K562 (cell line): ENCODE results near the gene KRTAP2-2. TPM values are rescaled to one million over a fixed set of nuclear protein-coding genes. Genes with fewer than 3 reads are reported as not detected.

Source experiments
- ATF4 ChIP-seq: fragments of 450-650 bp; formaldehyde crosslinking; IDR thresholded peaks from 2 replicates; pipeline ENCODE4 v1.4.0; 2022; ENCODE audit warnings: mild to moderate bottlenecking, moderate library complexity
- CBFA2T3 ChIP-seq: fragments of 450-650 bp; IDR thresholded peaks from 2 replicates; pipeline ENCODE4 v1.6.1; 2017
- CHAMP1 ChIP-seq: fragments of 450-650 bp; IDR thresholded peaks from 2 replicates; pipeline ENCODE4 v1.6.1; 2016; ENCODE audit warnings: mild to moderate bottlenecking
- HES1 ChIP-seq: fragments of 450-650 bp; IDR thresholded peaks from 2 replicates; pipeline ENCODE4 v1.6.1; 2016; ENCODE audit warnings: low read depth, mild to moderate bottlenecking, moderate library complexity
- MNT ChIP-seq, 2 experiments: fragments of 450-650 bp; conservative IDR thresholded peaks; 2 replicates each; pipeline ENCODE4 v1.6.1; 2017; ENCODE audit warnings: mild to moderate bottlenecking in 2 of 2, moderate library complexity in 2 of 2
- TARDBP ChIP-seq: fragments of 450-650 bp; IDR thresholded peaks from 2 replicates; pipeline ENCODE4 v1.6.1; 2016
- TCF3 ChIP-seq: sonication (generic); formaldehyde crosslinking; IDR thresholded peaks from 2 replicates; pipeline ENCODE4 v1.4.0; 2020; ENCODE audit warnings: mild to moderate bottlenecking, missing genetic modification reagents
- ZNF134 ChIP-seq: fragments of 250-450 bp; sonication (Bioruptor Pico); conservative IDR thresholded peaks from 2 replicates; pipeline ENCODE4 v1.4.0; 2020
- ZNF41 ChIP-seq: fragments of 250-450 bp; sonication (Bioruptor Pico); conservative IDR thresholded peaks from 2 replicates; pipeline ENCODE4 v1.4.0; 2020; ENCODE audit warnings: mild to moderate bottlenecking
- ZNF589 ChIP-seq: fragments of 200-800 bp; sonication (Bioruptor generic); IDR thresholded peaks from 2 replicates; pipeline ENCODE4 v1.6.1; 2016; ENCODE audit warnings: low read depth, missing genetic modification characterization, missing compliant biosample characterization
- polyA plus RNA-seq, 8 experiments: library from polyadenylated mRNA; depleted of rRNA in 4 of 8; stranded (reverse) in 5 of 8; unstranded in 3 of 8; fragments of >200 nt; fragmentation: Nextera tagmentation in 2 of 8; fragmentation: Illumina TruSeq in 1 of 8; extraction: Ambion mirVana in 2 of 8; extraction: Trizol in 1 of 8; gene quantifications; 2 replicates each; pipeline versions ENCODE4 v1.2.1 to v1.2.3, GENCODE V29; 2011 to 2014; ENCODE audit warnings: inconsistent platforms in 1 of 8, missing spikeins in 1 of 8
- total RNA-seq, 7 experiments: library from RNA; depleted of rRNA in 6 of 7; stranded (reverse); fragments of >200 nt in 6 of 7; fragmentation: Illumina TruSeq in 2 of 7; extraction: Trizol in 2 of 7; gene quantifications; 2 replicates each; pipeline versions ENCODE4 v1.2.1 to v1.2.3, GENCODE V29; 2011 to 2021; ENCODE audit warnings: low replicate concordance in 1 of 7
- TF ChIP-seq, protein P1 (sequence below): fragments of 450-650 bp; formaldehyde crosslinking; IDR thresholded peaks from 2 replicates; pipeline ENCODE4 v1.4.0; 2020; ENCODE audit warnings: mild to moderate bottlenecking
- TF ChIP-seq, protein P2 (sequence below), 2 experiments: fragments of 450-650 bp in 1 of 2; IDR thresholded peaks; 2 replicates each; pipeline ENCODE4 v1.6.1; 2011 to 2017; ENCODE audit warnings: low read depth in 2 of 2, antibody characterized with exemption in 1 of 2, borderline replicate concordance in 1 of 2, low read length in 1 of 2, mild to moderate bottlenecking in 1 of 2, mixed read lengths in 1 of 2; ENCODE audit not compliant: control insufficient read depth in 1 of 2
- TF ChIP-seq, protein P3 (sequence below): fragments of 250-450 bp; sonication (Bioruptor Pico); IDR thresholded peaks from 2 replicates; pipeline ENCODE4 v1.8.0; 2022; ENCODE audit warnings: moderate library complexity, mild to moderate bottlenecking, inconsistent platforms

Gene KRTAP2-2
- total and polyA plus RNA-seq, 9 of the 15 experiments (the other 6 are each of a cell fraction or from before 2014, with no cell fraction given) = not detected

- no peak for TF ChIP-seq CHAMP1
- TF ChIP-seq ZNF134 (CRISPR knock-in tag) = no peak
- no peak for TF ChIP-seq ZNF41
- TF ChIP-seq HES1 = 0 out of 2 replicates have a peak, but pooled peaks have one; percentile 55
- TF ChIP-seq, protein P1, sequence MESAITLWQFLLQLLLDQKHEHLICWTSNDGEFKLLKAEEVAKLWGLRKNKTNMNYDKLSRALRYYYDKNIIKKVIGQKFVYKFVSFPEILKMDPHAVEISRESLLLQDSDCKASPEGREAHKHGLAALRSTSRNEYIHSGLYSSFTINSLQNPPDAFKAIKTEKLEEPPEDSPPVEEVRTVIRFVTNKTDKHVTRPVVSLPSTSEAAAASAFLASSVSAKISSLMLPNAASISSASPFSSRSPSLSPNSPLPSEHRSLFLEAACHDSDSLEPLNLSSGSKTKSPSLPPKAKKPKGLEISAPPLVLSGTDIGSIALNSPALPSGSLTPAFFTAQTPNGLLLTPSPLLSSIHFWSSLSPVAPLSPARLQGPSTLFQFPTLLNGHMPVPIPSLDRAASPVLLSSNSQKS (CRISPR knock-in tag) = no peak
- TF ChIP-seq ATF4 (CRISPR knock-in tag) = peak; percentile 98
- TF ChIP-seq MNT (conservative IDR thresholded peaks at IDR 0.05) = no peak
- TF ChIP-seq CBFA2T3 = no peak; the same call in 1 of the 2 replicates
- TF ChIP-seq ZNF589 (CRISPR knock-in tag) = peak; percentile 85; the same call in 1 of the 2 replicates
- TF ChIP-seq TCF3 = peak; percentile 52
- no peak for TF ChIP-seq TARDBP
- TF ChIP-seq, protein P2, sequence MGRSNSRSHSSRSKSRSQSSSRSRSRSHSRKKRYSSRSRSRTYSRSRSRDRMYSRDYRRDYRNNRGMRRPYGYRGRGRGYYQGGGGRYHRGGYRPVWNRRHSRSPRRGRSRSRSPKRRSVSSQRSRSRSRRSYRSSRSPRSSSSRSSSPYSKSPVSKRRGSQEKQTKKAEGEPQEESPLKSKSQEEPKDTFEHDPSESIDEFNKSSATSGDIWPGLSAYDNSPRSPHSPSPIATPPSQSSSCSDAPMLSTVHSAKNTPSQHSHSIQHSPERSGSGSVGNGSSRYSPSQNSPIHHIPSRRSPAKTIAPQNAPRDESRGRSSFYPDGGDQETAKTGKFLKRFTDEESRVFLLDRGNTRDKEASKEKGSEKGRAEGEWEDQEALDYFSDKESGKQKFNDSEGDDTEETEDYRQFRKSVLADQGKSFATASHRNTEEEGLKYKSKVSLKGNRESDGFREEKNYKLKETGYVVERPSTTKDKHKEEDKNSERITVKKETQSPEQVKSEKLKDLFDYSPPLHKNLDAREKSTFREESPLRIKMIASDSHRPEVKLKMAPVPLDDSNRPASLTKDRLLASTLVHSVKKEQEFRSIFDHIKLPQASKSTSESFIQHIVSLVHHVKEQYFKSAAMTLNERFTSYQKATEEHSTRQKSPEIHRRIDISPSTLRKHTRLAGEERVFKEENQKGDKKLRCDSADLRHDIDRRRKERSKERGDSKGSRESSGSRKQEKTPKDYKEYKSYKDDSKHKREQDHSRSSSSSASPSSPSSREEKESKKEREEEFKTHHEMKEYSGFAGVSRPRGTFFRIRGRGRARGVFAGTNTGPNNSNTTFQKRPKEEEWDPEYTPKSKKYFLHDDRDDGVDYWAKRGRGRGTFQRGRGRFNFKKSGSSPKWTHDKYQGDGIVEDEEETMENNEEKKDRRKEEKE (IDR thresholded peaks at IDR 0.05; ENCODE audit: borderline replicate concordance in 1 of 2, control insufficient read depth in 1 of 2, low read depth in 2 of 2, low read length in 1 of 2) = no peak
- TF ChIP-seq, protein P3, sequence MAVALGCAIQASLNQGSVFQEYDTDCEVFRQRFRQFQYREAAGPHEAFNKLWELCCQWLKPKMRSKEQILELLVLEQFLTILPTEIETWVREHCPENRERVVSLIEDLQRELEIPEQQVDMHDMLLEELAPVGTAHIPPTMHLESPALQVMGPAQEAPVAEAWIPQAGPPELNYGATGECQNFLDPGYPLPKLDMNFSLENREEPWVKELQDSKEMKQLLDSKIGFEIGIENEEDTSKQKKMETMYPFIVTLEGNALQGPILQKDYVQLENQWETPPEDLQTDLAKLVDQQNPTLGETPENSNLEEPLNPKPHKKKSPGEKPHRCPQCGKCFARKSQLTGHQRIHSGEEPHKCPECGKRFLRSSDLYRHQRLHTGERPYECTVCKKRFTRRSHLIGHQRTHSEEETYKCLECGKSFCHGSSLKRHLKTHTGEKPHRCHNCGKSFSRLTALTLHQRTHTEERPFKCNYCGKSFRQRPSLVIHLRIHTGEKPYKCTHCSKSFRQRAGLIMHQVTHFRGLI = peak; percentile 10; the same call in 1 of the 2 replicates
Observed at GRCh38 chr17:41065829-41066624, 11.0 kb upstream of the KRTAP2-2 start, which contains the start of gene KRTAP2-4 (continued).
